Measurements from ENCODE around the gene TTC28. TPM values are rescaled to one million over a fixed set of nuclear protein-coding genes. Genes with fewer than 3 reads are reported as not detected.
A peak's percentile ranks its signal among the peaks of the same experiment; 100 is the strongest.

TTC28 gene
- total RNA-seq, 1 donor from 2014 or later = 23.2 TPM

- Histone ChIP-seq H3K4me1 (ENCODE audit: insufficient read depth, low read length) (peaks cover 10% of the 10 kb centered on the region), H3K36me3 (ENCODE audit: insufficient read depth, low read length) (no peaks in the 10 kb centered on the region), H3K9me3 (ENCODE audit: insufficient read depth, low read depth, low read length) (no peaks in the 10 kb centered on the region), H3K27ac (ENCODE audit: low read depth, low read length) (no peak overlapping the region), H3K79me2 (ENCODE audit: insufficient read depth, low read length) (no peaks in the 10 kb centered on the region), H2AFZ (ENCODE audit: low read depth, low read length) (no peak overlapping the region), H4K20me1 (ENCODE audit: insufficient read depth, low read length) (no peaks in the 10 kb centered on the region), H3K4me3 (ENCODE audit: insufficient read depth, low read depth, low read length) (no peak overlapping the region), H3K27me3 (ENCODE audit: insufficient read depth, low read length) (no peaks in the 10 kb centered on the region), H3K4me2 (ENCODE audit: low read length) (no peak overlapping the region), H3K9ac (ENCODE audit: low read length) (no peak overlapping the region)
- Mint-ChIP-seq H3K4me3 (ENCODE audit: unreplicated experiment) (peak overlapping the region; percentile 50), H3K36me3 (ENCODE audit: low read depth, unreplicated experiment) (peaks cover 19% of the 10 kb centered on the region), H3K9me3 (ENCODE audit: unreplicated experiment) (no peaks in the 10 kb centered on the region), H3K4me1 (ENCODE audit: low read depth, unreplicated experiment) (peaks cover 12% of the 10 kb centered on the region), H3K27ac (ENCODE audit: unreplicated experiment) (no peak overlapping the region), H3K27me3 (ENCODE audit: low read depth, unreplicated experiment) (no peaks in the 10 kb centered on the region)
- no peak for TF ChIP-seq EZH2 (IDR thresholded peaks at IDR 0.05; ENCODE audit: insufficient read depth, low read length)
- TF ChIP-seq, protein P1, sequence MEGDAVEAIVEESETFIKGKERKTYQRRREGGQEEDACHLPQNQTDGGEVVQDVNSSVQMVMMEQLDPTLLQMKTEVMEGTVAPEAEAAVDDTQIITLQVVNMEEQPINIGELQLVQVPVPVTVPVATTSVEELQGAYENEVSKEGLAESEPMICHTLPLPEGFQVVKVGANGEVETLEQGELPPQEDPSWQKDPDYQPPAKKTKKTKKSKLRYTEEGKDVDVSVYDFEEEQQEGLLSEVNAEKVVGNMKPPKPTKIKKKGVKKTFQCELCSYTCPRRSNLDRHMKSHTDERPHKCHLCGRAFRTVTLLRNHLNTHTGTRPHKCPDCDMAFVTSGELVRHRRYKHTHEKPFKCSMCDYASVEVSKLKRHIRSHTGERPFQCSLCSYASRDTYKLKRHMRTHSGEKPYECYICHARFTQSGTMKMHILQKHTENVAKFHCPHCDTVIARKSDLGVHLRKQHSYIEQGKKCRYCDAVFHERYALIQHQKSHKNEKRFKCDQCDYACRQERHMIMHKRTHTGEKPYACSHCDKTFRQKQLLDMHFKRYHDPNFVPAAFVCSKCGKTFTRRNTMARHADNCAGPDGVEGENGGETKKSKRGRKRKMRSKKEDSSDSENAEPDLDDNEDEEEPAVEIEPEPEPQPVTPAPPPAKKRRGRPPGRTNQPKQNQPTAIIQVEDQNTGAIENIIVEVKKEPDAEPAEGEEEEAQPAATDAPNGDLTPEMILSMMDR (IDR thresholded peaks at IDR 0.05; ENCODE audit: insufficient read depth, low read depth, low read length) = no peak
- FAIRE-seq (no peak), DNase-seq (ENCODE audit: low read depth) (no peak)
These were observed 684.9 kb downstream of the TTC28 start for GRCh38 chr22:27994481-27995331.

DNA sequence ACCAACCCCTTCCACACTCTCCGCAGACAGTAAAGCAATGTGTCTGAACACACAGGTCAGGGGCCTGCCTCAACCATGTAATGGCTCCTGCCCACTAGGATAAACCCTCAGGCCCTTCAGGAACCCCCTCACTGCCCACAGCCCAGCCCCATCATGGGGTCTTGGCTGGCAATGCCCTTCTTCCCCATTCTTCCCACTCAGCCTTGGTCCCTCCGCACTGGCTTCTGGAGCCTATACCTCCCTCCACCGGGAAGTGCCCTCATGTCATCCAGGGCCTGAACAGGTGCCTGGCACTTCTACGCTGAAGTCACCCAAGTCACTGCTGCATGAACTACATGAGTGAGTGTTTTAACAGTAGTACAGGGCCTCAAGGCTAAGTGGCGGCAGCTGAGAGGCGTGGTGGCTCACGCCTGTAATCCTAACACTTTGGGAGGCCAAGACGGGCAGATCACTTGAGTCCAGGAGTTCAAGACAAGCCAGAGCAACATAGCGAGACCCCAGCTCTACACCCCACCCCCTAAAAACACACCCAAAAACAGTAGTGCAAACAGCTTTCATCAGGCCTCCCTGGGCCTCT lies 685.8 kb downstream of the TTC28 start:
- Mint-ChIP-seq H3K9me3 (ENCODE audit: unreplicated experiment) (no peaks in the 10 kb centered on the region), H3K36me3 (ENCODE audit: low read depth, unreplicated experiment) (peaks cover 25% of the 10 kb centered on the region), H3K4me1 (ENCODE audit: low read depth, unreplicated experiment) (peaks cover 12% of the 10 kb centered on the region), H3K4me3 (ENCODE audit: unreplicated experiment) (no peak overlapping the region), H3K27me3 (ENCODE audit: low read depth, unreplicated experiment) (no peaks in the 10 kb centered on the region), H3K27ac (ENCODE audit: unreplicated experiment) (no peak overlapping the region)
- Histone ChIP-seq H3K9ac (ENCODE audit: low read length) (no peak overlapping the region), H3K27me3 (ENCODE audit: insufficient read depth, low read length) (no peaks in the 10 kb centered on the region), H3K79me2 (ENCODE audit: insufficient read depth, low read length) (no peaks in the 10 kb centered on the region), H3K4me3 (ENCODE audit: insufficient read depth, low read depth, low read length) (no peak overlapping the region), H3K4me1 (ENCODE audit: insufficient read depth, low read length) (peaks cover 10% of the 10 kb centered on the region), H3K9me3 (ENCODE audit: insufficient read depth, low read depth, low read length) (no peaks in the 10 kb centered on the region), H3K36me3 (ENCODE audit: insufficient read depth, low read length) (no peaks in the 10 kb centered on the region), H4K20me1 (ENCODE audit: insufficient read depth, low read length) (no peaks in the 10 kb centered on the region), H3K4me2 (ENCODE audit: low read length) (no peak overlapping the region), H2AFZ (ENCODE audit: low read depth, low read length) (no peak overlapping the region), H3K27ac (ENCODE audit: low read depth, low read length) (no peak overlapping the region)
- TF ChIP-seq, protein P1 (IDR thresholded peaks at IDR 0.05; ENCODE audit: insufficient read depth, low read depth, low read length) = no peak
- TF ChIP-seq EZH2 (IDR thresholded peaks at IDR 0.05; ENCODE audit: insufficient read depth, low read length) = no peak
- FAIRE-seq (no peak), DNase-seq (ENCODE audit: low read depth) (no peak)
